ENCODE results near the gene LSM7. TPM values are rescaled to one million over a fixed set of nuclear protein-coding genes. Genes with fewer than 3 reads are reported as not detected.

Gene LSM7
- total RNA-seq, 1 donor from 2014 or later = 183 TPM

GRCh38 chr19:2356036-2356646 is 27.8 kb upstream of the LSM7 start:
- Histone ChIP-seq H3K4me3 (no peak overlapping the region), H3K79me2 (ENCODE audit: low read depth) (no peaks in the 10 kb centered on the region), H3K27ac (no peak overlapping the region), H3K9ac (no peak overlapping the region), H3K4me2 (no peak overlapping the region), H2AFZ (replicated peaks) (no peak overlapping the region), H3K9me3 (ENCODE audit: low read depth) (no peaks in the 10 kb centered on the region), H3K36me3 (no peaks in the 10 kb centered on the region), H3K4me1 (no peaks in the 10 kb centered on the region), H3K27me3 (peaks cover 31% of the 10 kb centered on the region), H3F3A (ENCODE audit: low read depth) (peaks cover 10% of the 10 kb centered on the region), H4K20me1 (ENCODE audit: low read depth) (no peaks in the 10 kb centered on the region)
- DNase-seq (ENCODE audit: low spot score) = no peak
- Mint-ChIP-seq H3K27ac (no peak overlapping the region), H3K4me3 (no peak overlapping the region), H3K36me3 (no peaks in the 10 kb centered on the region), H3K9me3 (no peaks in the 10 kb centered on the region), H3K27me3 (ENCODE audit: insufficient read depth, low read depth) (peaks cover 16% of the 10 kb centered on the region), H3K4me1 (peaks cover 4% of the 10 kb centered on the region)
- TF ChIP-seq EZH2phosphoT487 (IDR thresholded peaks at IDR 0.05) (no peak), CTCF (IDR thresholded peaks at IDR 0.05) (no peak), EZH2 (IDR thresholded peaks at IDR 0.05) (no peak)

DNA sequence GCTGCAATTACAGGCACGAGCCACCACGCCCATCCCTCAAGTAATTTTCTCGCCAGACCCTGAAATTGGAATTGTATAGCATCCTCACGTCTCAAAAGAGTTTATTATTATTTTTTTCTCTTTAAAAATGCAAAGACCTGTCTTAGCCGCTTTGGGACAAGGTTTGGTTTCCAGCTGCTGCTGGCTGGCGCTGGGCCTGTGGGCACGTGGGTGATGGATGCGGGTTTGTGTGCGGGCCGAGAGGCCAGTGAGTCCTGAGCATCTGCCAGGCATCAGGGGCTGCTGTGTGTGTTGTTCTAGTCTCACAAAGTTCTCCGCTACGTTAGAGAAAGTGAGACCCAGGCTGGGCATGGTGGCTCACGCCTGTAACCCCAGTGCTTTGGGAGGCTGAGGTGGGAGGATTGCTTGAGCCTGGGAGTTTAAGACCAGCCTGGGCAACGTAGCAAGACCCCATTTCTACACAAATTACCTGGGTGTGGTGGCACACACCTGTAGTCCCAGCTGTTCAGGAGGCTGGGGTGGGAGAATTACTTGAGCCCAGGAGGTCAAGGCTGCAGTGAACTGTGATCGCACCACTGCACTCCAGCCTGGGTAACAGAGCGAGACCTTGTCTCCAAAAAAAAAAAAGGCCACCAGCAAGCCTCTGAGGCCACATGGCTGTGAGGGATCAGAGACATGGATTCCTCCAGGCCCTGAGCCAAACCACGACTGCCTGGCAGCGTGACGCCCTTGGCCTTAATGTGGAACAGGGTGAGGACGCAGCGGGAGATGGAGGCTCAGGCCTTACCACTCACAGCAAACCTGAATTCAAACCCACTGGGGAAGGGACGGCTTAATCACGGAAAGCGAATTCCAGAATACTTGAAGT is 27.0 kb upstream of the LSM7 start:
- Histone ChIP-seq H3K79me2 (ENCODE audit: low read depth) (no peaks in the 10 kb centered on the region), H3K27ac (no peak overlapping the region), H3K4me2 (no peak overlapping the region), H3K4me1 (no peaks in the 10 kb centered on the region), H3F3A (ENCODE audit: low read depth) (peaks cover 10% of the 10 kb centered on the region), H3K9ac (no peak overlapping the region), H3K4me3 (no peak overlapping the region), H4K20me1 (ENCODE audit: low read depth) (no peaks in the 10 kb centered on the region), H3K27me3 (peaks cover 25% of the 10 kb centered on the region), H3K36me3 (no peaks in the 10 kb centered on the region), H2AFZ (replicated peaks) (no peak overlapping the region), H3K9me3 (ENCODE audit: low read depth) (no peaks in the 10 kb centered on the region)
- Mint-ChIP-seq H3K27ac (no peak overlapping the region), H3K4me1 (peaks cover under 1% of the 10 kb centered on the region), H3K9me3 (no peaks in the 10 kb centered on the region), H3K4me3 (no peak overlapping the region), H3K27me3 (ENCODE audit: insufficient read depth, low read depth) (peaks cover 13% of the 10 kb centered on the region), H3K36me3 (no peaks in the 10 kb centered on the region)
- no peak for TF ChIP-seq EZH2phosphoT487 (IDR thresholded peaks at IDR 0.05)
- TF ChIP-seq EZH2 (IDR thresholded peaks at IDR 0.05) = no peak
- no peak for TF ChIP-seq CTCF (IDR thresholded peaks at IDR 0.05)
- DNase-seq (ENCODE audit: low spot score) = no peak

DNA sequence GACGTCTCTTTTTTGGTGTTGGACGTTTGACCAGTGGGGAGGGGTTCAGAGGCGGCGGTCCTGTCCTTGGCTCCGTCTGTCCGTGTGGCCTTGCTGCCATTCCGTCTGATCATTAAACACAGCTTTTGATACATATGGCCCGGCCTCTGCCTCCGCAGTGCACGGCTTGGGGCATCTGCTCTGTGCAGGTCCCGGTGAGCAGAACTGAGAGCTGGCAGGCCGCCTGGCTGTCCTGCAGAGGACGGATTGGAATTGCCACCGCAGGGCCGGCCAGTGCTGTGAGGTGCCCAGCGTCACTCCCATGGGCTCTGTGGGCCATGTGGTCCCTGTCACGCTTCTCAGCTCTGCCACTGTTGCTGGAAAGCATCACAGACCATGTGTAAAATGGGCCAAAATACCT is 26.3 kb upstream of the LSM7 start:
- Mint-ChIP-seq H3K27me3 (ENCODE audit: insufficient read depth, low read depth) (peaks cover 13% of the 10 kb centered on the region), H3K27ac (no peak overlapping the region), H3K9me3 (no peaks in the 10 kb centered on the region), H3K4me1 (no peaks in the 10 kb centered on the region), H3K4me3 (no peak overlapping the region), H3K36me3 (no peaks in the 10 kb centered on the region)
- Histone ChIP-seq H3K36me3 (no peaks in the 10 kb centered on the region), H3K4me1 (no peaks in the 10 kb centered on the region), H3K9me3 (ENCODE audit: low read depth) (no peaks in the 10 kb centered on the region), H4K20me1 (ENCODE audit: low read depth) (no peaks in the 10 kb centered on the region), H3K9ac (no peak overlapping the region), H2AFZ (replicated peaks) (no peak overlapping the region), H3K4me2 (no peak overlapping the region), H3K27me3 (peaks cover 18% of the 10 kb centered on the region), H3K27ac (no peak overlapping the region), H3K4me3 (no peak overlapping the region), H3K79me2 (ENCODE audit: low read depth) (no peaks in the 10 kb centered on the region), H3F3A (ENCODE audit: low read depth) (peaks cover 10% of the 10 kb centered on the region)
- DNase-seq (ENCODE audit: low spot score) = no peak
- no peak for TF ChIP-seq EZH2phosphoT487 (IDR thresholded peaks at IDR 0.05)
- TF ChIP-seq CTCF (IDR thresholded peaks at IDR 0.05) = no peak
- TF ChIP-seq EZH2 (IDR thresholded peaks at IDR 0.05) = no peak
